ENCODE results near the gene CCDC57. TPM values are rescaled to one million over a fixed set of nuclear protein-coding genes. Genes with fewer than 3 reads are reported as not detected.

Gene CCDC57
- total and polyA plus RNA-seq, 9 of the 15 experiments (the other 6 are each of a cell fraction or from before 2014, with no cell fraction given) = 0.83 to 36.2 (median 13.6) TPM

- no peaks in the 10 kb centered on the region for H3K27me3 ChIP-seq (ENCODE audit: control insufficient read depth in 2 of 2, insufficient read depth in 2 of 2, low read length in 2 of 2)
- intact Hi-C loops (cut with micrococcal nuclease) (no loop called here), in situ Hi-C loops (cut with MboI) (no loop called here)
- peak overlapping the region; percentile 91 to 94 for H3K9ac ChIP-seq (ENCODE audit: insufficient read depth in 1 of 2, low read depth in 2 of 2, low read length in 2 of 2)
- ChIA-PET CTCF (ENCODE audit: low intra/inter-chr PET ratio) (no interaction called here), POLR2A (interaction anchor here (0.6 to 3.0 kb wide), 4 partner anchors 12 to 244 kb away, joined by 3 to 11 read pairs (median 4); no protein-coding TSS in a partner anchor)
- no peaks in the 10 kb centered on the region for H3K36me3 ChIP-seq (ENCODE audit: control insufficient read depth, insufficient read depth, low read length)
- no peaks in the 10 kb centered on the region for H3K9me1 ChIP-seq (ENCODE audit: control insufficient read depth, insufficient read depth, low read length)
- H3K4me1 ChIP-seq (replicated peaks in 1 of 2; ENCODE audit: control insufficient read depth in 2 of 2, insufficient read depth in 2 of 2, low read length in 2 of 2) = peaks cover 52 to 56% of the 10 kb centered on the region in 2 experiments
- H3K27ac ChIP-seq (ENCODE audit: extremely low read depth, low read depth, low read length) = peak overlapping the region; percentile 95
- no peaks in the 10 kb centered on the region for H4K20me1 ChIP-seq (replicated peaks; ENCODE audit: control insufficient read depth, insufficient read depth, low read length)
- FAIRE-seq (peak; percentile 73), DNase-seq (ENCODE audit: extremely low read depth in 1 of 4, low spot score in 3 of 4) (peak; percentile 58 to 74 (median 65)), ATAC-seq (peak; percentile 35)
- H3K4me2 ChIP-seq (ENCODE audit: insufficient read depth, low read length) = peak overlapping the region; percentile 81
- TSS peak; percentile 80 for BruUV-seq (replicated peaks)
- H3K9me3 ChIP-seq (replicated peaks; ENCODE audit: control insufficient read depth, insufficient read depth, low read depth, low read length) = no peaks in the 10 kb centered on the region
- 5% methylated on average over 19 of the region's 37 CpGs for WGBS (ENCODE audit: insufficient coverage, low coverage, missing lambda C conversion rate)
- H3K79me2 ChIP-seq (ENCODE audit: control insufficient read depth, insufficient read depth, low read length) = peaks cover 26% of the 10 kb centered on the region
- peak overlapping the region; percentile 94 for H3K4me3 ChIP-seq
- peak overlapping the region; percentile 84 for H2AFZ ChIP-seq (ENCODE audit: low read depth, low read length)
- no peak for TF ChIP-seq NCOA6 (IDR thresholded peaks at IDR 0.05)
- no peak for TF ChIP-seq ZNF655 (CRISPR knock-in tag; IDR thresholded peaks at IDR 0.05)
- no peak for TF ChIP-seq SMARCA4 (IDR thresholded peaks at IDR 0.05)
- TF ChIP-seq NELFE (IDR thresholded peaks at IDR 0.05; ENCODE audit: insufficient read depth, insufficient read length) = no peak
- no peak for TF ChIP-seq UBTF (IDR thresholded peaks at IDR 0.05; ENCODE audit: borderline replicate concordance in 1 of 2, low read depth in 2 of 2, low read length in 2 of 2)
- no peak for TF ChIP-seq SLC30A9 (CRISPR knock-in tag; IDR thresholded peaks at IDR 0.05)
- TF ChIP-seq HOXB6 (CRISPR knock-in tag; IDR thresholded peaks at IDR 0.05; ENCODE audit: borderline replicate concordance) = no peak
- peak; percentile 21; the same call in 1 of the 2 replicates for TF ChIP-seq MTA1 (IDR thresholded peaks at IDR 0.05; ENCODE audit: borderline replicate concordance)
- no peak for TF ChIP-seq TAF7 (tag; IDR thresholded peaks at IDR 0.05)
- no peak for TF ChIP-seq TCF7 (IDR thresholded peaks at IDR 0.05; ENCODE audit: borderline replicate concordance)
- no peak for TF ChIP-seq MEF2A (IDR thresholded peaks at IDR 0.05; ENCODE audit: control insufficient read depth, low read depth, low read length)
- TF ChIP-seq KLF16 (IDR thresholded peaks at IDR 0.05) = no peak
- no peak for TF ChIP-seq ZNF277 (CRISPR knock-in tag; IDR thresholded peaks at IDR 0.05; ENCODE audit: borderline replicate concordance)
- no peak for TF ChIP-seq ESRRB (CRISPR knock-in tag; IDR thresholded peaks at IDR 0.05; ENCODE audit: borderline replicate concordance)
- TF ChIP-seq STAG1 (CRISPR knock-in tag; IDR thresholded peaks at IDR 0.05; ENCODE audit: borderline replicate concordance) = no peak
- TF ChIP-seq FOXJ2 (tag; IDR thresholded peaks at IDR 0.05) = no peak
- TF ChIP-seq SRSF1 (IDR thresholded peaks at IDR 0.05; ENCODE audit: low read depth, low read length) = no peak
- no peak for TF ChIP-seq ZNF12 (CRISPR knock-in tag; IDR thresholded peaks at IDR 0.05)
- no peak for TF ChIP-seq ZNF644 (tag; IDR thresholded peaks at IDR 0.05; ENCODE audit: low read depth)
These were observed 789 bp upstream of the CCDC57 start for GRCh38 chr17:82213251-82214011.
